ENCODE results near the gene DNAJA4. TPM values are rescaled to one million over a fixed set of nuclear protein-coding genes. Genes with fewer than 3 reads are reported as not detected.

Gene DNAJA4
- total and polyA plus RNA-seq, 8 donors = 2.3 to 16.1 (median 5.6) TPM

- H3K36me3 ChIP-seq = peaks cover 0 to 5% (median 0%) of the 10 kb centered on the region in 3 donors
- no peak for FAIRE-seq
- ATAC-seq = no peak
- DNase-seq = no peak
- H3K4me1 ChIP-seq = no peaks in the 10 kb centered on the region
- TF ChIP-seq CTCF (IDR thresholded peaks at IDR 0.05) = no peak
- 78 to 85% methylated on average over 2 of the region's 2 CpGs for WGBS, 2 donors
- H3K4me3 ChIP-seq = no peak overlapping the region
- H3K9me3 ChIP-seq = no peaks in the 10 kb centered on the region
- no peaks in the 10 kb centered on the region for H3K27me3 ChIP-seq
- intact Hi-C loops (cut with DNase I) = no loop called here
- H3K27ac ChIP-seq = no peak overlapping the region
Observed at GRCh38 chr15:78272316-78272715, 8.0 kb downstream of the DNAJA4 start.

GRCh38 chr15:78272776-78273175 lies 8.4 kb downstream of the DNAJA4 start:
- no peak for FAIRE-seq
- no peak for DNase-seq
- intact Hi-C loops (cut with DNase I) = no loop called here
- 88 to 91% methylated on average over 3 of the region's 3 CpGs for WGBS, 2 donors
- no peak for TF ChIP-seq CTCF (IDR thresholded peaks at IDR 0.05)
- no peak overlapping the region for H3K4me3 ChIP-seq
- no peaks in the 10 kb centered on the region for H3K4me1 ChIP-seq
- peaks cover 0 to 5% (median 0%) of the 10 kb centered on the region in 3 donors for H3K36me3 ChIP-seq
- H3K9me3 ChIP-seq = no peaks in the 10 kb centered on the region
- no peaks in the 10 kb centered on the region for H3K27me3 ChIP-seq
- H3K27ac ChIP-seq = no peak overlapping the region
- ATAC-seq = no peak

GRCh38 chr15:78274994-78275393 lies 10.6 kb downstream of the DNAJA4 start:
- Histone ChIP-seq H3K27ac (no peak overlapping the region), H3K9me3 (no peaks in the 10 kb centered on the region), H3K4me1 (no peaks in the 10 kb centered on the region), H3K36me3 (peaks cover 0 to 5% (median 0%) of the 10 kb centered on the region in 3 donors), H3K27me3 (no peaks in the 10 kb centered on the region), H3K4me3 (no peak overlapping the region)
- no peak for TF ChIP-seq CTCF (IDR thresholded peaks at IDR 0.05)
- no peak for ATAC-seq
- 87 to 94% methylated on average over 5 of the region's 5 CpGs for WGBS, 2 donors
- no peak for FAIRE-seq
- intact Hi-C loops (cut with DNase I) = no loop called here
- DNase-seq = no peak

- Histone ChIP-seq H3K27ac (no peak overlapping the region), H3K27me3 (no peaks in the 10 kb centered on the region), H3K36me3 (peaks cover 0 to 5% (median 2%) of the 10 kb centered on the region in 3 donors), H3K4me1 (no peaks in the 10 kb centered on the region), H3K4me3 (no peak overlapping the region), H3K9me3 (no peaks in the 10 kb centered on the region)
- FAIRE-seq (no peak), ATAC-seq (no peak), DNase-seq (no peak)
- no peak for TF ChIP-seq CTCF (IDR thresholded peaks at IDR 0.05)
- intact Hi-C loops (cut with DNase I) = no loop called here
- 82 to 85% methylated on average over 6 of the region's 6 CpGs for WGBS, 2 donors
Observed at GRCh38 chr15:78276064-78276943, 11.9 kb downstream of the DNAJA4 start.

Measured in pancreas (tissue), 10 donors.